NCI-H187 (cell line): ENCODE data around the gene SPO11.
"Not testable (repeated sequence)": the region's sequence is repeated elsewhere in the genome, so short reads cannot be mapped to it uniquely, and the experiment has no call there.

Experiments used
- DNase-seq, 2 experiments: peaks; one replicate each; lab custom pipeline; 2025; lab: John Stamatoyannopoulos, UW

SPO11 gene

GRCh38 chr20:57341663-57342062 lies 12.1 kb downstream of the SPO11 start:
- DNase-seq: no peak

DNA sequence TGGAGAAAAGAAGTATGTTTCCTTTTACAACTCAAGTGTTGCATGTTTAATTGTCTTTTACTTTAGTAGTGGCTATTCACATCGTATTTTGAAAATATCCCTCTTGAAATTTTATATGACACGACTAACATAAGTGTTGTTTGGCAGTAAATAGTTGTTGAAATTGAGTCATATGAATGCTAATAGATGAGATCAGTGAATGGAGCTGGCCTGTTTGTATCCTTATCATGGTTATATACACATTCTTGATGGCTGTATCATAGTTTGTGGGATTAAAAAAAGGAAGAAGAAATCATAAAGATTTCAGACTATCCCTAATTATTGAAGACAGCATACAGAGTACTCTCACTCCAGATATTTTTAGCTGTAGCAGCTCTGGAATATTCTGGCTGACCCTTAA lies 13.2 kb downstream of the SPO11 start:
- DNase-seq: no peak

DNA sequence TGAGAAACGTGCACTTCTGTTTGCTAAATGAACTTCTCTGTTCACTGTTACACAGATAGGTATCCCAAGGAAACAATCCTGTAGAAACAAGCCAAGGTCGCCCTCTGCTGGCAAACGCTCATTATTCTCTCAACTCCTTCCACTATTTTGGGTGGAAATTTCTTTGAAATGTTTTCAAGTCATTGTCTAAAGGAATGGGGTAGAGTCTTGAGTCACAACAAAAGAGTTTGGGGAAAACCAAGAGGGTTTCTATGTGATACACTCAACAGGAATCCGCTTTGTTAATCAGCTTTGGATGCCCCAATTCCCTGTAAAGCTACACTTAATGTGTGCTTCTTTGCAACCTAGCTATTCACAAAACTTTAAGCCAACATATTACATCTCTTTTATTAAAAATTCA lies 16.9 kb downstream of the SPO11 start:
- DNase-seq: peak; percentile 33 to 47

DNA sequence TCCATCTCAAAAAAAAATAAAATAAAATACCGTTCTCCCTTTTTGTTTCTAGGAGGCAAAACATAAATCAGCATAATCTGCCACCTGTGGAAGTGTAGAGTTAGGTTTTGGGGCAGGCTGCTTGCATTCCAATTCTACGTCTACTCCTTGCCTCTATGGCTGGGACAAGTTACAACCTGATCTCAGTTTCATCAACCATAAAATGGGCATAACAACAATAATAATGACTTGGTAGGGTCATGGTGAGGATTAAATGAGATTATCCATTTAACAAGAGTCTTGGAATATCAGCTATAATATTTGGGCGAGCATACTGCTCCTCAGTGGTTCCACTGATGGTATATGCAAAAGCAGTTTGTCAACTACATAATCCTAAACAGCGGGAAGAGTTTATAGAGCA lies 17.8 kb downstream of the SPO11 start:
- no peak for DNase-seq

- not testable (repeated sequence) for DNase-seq
Observed at GRCh38 chr20:57348200-57348921, 18.8 kb downstream of the SPO11 start.

DNA sequence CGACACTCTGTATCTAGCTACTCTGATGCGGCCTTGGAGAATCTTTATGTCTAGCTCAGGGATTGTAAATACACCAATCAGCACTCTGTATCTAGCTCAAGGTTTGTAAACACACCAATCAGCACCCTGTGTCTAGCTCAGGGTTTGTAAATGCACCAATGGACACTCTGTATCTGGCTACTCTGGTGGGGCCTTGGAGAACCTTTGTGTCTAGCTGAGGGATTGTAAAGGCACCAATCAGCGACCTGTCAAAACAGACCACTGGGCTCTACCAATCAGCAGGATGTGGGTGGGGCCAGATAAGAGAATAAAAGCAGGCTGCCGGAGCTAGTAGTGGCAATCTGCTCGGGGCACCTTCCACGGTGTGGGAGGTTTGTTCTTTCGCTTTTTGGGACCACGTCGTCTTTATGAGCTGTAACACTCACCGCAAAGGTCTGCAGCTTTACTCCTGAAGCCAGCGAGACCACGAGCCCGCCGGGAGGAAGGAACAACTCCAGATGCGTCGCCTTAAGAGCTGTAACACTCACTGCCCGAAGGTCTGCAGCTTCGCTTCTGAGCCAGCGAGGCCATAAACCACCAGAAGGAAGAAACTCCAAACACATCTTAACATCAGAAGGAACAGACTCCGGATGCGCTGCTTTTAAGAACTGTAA lies 19.4 kb downstream of the SPO11 start:
- DNase-seq: not testable (repeated sequence)

GRCh38 chr20:57350081-57350710 lies 20.6 kb downstream of the SPO11 start:
- no peak for DNase-seq

- DNase-seq: not testable (repeated sequence)
Observed at GRCh38 chr20:57350726-57351041, 21.1 kb downstream of the SPO11 start.

DNA sequence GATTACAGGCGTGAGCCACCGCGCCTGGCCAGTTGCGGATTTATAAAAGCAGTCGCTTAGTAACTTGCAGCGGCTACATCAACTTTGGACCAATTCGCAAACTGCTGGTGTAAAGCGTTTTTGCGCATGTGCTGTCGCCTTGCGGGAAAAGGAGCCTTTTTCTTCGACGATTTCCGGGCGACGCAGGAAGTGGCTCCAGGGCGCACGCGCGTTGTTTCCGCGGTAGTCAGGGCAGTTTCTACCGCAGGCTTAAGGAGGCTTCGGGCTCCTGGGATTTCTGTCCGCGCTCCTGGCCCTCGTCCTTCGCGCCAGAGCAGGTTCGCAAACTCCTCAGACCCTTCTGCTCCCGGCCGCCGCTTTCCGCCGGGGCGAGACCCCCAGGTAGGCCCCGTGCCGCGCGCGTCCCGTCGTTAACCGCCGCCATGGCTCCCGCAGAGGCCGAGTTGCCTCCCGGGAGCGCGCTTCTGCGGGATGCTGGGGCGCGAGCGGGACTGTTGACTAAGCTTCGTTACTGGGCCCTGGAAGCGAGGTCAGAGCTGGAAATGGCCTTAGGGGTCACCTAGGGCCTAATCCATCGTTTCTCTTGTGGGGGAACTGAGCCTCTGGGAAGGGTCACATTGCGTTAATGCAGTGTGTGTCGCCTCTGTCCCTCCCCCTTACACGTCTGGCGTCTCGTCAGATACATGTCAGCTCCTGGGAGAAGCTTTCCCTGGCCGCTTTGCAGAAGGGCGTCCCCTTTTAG lies 21.6 kb downstream of the SPO11 start, which contains the start of gene RAE1:
RAE1 (plus strand) TSS at position 214 of the 742 bp plus-strand sequence. CDS start 2,784 bp downstream, outside the sequence.
- DNase-seq: peak; percentile 60 to 84

GRCh38 chr20:57352305-57352704 lies 22.7 kb downstream of the SPO11 start:
- DNase-seq: no peak

DNA sequence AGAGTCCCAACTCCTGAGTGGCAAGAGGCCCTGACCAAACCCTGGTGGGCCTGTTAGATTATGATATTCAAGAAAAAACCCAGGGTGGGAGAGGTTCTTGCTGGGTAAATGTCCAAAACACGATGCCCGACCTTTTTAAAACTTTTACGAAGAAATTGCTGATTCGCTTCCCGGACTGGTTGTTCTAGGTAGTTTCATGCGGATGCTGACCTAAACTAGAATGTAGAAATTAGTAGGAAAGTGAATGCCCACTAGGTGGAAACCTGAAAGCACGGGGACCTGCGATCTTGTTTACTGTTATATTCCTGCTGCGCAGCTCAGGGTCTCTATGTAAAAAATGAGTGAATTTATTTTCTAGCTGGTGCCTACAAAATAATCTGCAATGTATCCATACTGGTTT lies 23.7 kb downstream of the SPO11 start:
- no peak for DNase-seq

DNA sequence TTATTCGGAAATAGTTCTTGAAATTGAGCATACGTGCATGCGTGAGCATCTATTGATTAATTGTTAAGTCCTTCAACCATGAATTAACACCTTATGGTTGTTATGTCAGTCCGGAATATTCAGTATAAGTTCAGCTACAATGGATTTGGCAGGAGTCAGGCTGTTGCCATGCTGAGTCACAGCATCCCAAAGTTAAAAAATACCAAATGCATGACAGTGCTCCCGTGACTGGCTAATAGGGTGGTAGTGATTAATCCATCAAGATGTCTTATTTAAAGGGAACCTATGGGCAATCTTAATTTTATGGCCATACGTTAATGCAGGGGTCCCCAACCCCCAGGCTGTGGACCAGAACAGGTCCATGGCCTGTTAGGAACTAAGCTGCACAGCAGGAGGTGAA lies 31.9 kb downstream of the SPO11 start:
- DNase-seq: no peak

DNA sequence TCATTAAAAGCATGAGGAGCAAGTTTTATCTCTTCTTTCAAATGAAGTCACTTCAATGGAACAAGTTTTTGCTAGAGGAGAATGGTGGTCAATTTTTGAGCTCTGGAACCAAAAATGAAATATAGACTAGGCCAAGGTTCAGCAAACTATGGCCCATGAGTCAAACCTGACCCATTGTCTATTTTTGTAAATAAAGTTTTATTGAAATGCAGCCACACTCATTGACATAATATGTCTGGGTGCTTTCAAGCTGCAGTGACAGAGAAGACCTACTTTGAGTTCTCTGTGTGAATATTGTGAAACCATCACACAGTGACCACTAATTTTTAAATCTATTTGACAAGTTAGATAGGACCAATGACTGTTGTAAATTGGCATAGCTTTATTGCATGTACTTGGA lies 34.8 kb downstream of the SPO11 start:
- no peak for DNase-seq

- DNase-seq: no peak
Observed at GRCh38 chr20:57369596-57369995, 40.0 kb downstream of the SPO11 start.

GRCh38 chr20:57370316-57370715 lies 40.7 kb downstream of the SPO11 start:
- no peak for DNase-seq

DNA sequence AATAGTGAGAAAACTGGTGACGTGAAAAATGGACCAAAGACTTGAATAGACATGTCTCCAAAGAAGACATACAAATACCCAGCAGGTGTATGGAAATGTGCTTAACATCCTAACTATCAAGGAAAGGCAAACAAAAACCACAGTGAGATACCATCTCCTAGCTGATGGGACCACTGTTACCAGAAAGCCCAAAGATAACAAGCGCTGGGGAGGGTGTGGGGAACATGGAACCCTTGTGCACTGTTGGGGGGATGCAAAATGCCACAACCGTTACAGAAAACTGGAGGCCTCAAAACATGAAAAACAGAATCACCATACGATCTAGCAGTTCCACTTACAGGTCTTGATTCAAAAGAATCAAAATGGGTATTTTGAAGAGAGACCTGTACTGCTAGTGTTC lies 41.8 kb downstream of the SPO11 start:
- DNase-seq: no peak

- DNase-seq: no peak
Observed at GRCh38 chr20:57372157-57372556, 42.6 kb downstream of the SPO11 start.

DNA sequence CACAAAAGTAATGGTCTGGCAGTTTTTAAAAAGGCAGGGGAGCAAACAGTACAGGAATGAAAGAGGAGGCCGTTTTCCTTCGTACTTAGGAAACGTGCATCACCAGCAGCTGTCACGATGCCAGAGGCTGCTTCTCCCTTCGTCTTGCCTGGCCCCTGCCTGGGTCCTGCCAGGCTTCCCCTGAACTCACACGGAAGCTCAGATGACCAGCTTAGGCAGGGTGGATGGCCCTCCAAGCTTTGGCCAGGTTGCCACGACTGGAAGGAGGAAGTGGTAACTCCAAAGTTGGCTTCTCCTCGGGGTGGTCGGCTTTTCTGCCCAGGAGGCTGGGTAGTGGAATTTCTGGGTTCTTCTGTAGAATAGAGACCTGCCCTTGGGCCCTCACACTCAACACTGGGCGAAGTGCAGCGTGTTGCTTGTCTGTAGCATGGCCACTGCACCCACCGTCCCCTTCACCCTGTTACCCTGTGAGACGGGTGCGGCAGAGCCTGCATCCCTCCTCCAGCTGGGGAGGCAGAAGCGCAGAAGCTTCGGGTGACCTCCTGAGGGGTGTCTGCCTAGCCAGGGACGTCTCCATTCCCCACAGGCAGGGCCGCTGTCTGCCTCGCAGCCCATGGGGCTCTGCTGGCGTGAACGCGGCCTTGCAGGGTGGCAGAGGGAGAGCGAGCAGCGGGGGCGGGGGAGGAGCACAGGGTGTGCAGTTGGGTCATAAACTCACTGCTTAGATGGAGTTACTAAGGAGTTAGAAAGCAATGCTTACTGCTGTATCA lies 43.2 kb downstream of the SPO11 start:
- DNase-seq: no peak

GRCh38 chr20:57374343-57374930 lies 44.8 kb downstream of the SPO11 start:
- no peak for DNase-seq

GRCh38 chr20:57374931-57375651 lies 45.5 kb downstream of the SPO11 start:
- no peak for DNase-seq
